Measurements from ENCODE around the gene ARVCF. TPM values are rescaled to one million over a fixed set of nuclear protein-coding genes. Genes with fewer than 3 reads are reported as not detected.
A peak's percentile ranks its signal among the peaks of the same experiment; 100 is the strongest.
"Not testable (repeated sequence)": the region's sequence is repeated elsewhere in the genome, so short reads cannot be mapped to it uniquely, and the experiment has no call there.

Gene ARVCF
- total RNA-seq, 1 donor from 2014 or later: 101 TPM

- TF ChIP-seq, protein P1, sequence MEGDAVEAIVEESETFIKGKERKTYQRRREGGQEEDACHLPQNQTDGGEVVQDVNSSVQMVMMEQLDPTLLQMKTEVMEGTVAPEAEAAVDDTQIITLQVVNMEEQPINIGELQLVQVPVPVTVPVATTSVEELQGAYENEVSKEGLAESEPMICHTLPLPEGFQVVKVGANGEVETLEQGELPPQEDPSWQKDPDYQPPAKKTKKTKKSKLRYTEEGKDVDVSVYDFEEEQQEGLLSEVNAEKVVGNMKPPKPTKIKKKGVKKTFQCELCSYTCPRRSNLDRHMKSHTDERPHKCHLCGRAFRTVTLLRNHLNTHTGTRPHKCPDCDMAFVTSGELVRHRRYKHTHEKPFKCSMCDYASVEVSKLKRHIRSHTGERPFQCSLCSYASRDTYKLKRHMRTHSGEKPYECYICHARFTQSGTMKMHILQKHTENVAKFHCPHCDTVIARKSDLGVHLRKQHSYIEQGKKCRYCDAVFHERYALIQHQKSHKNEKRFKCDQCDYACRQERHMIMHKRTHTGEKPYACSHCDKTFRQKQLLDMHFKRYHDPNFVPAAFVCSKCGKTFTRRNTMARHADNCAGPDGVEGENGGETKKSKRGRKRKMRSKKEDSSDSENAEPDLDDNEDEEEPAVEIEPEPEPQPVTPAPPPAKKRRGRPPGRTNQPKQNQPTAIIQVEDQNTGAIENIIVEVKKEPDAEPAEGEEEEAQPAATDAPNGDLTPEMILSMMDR (IDR thresholded peaks at IDR 0.05; ENCODE audit: unreplicated experiment): no peak
- H3K27ac Mint-ChIP-seq: no peak overlapping the region
- no peaks in the 10 kb centered on the region for H3K36me3 Mint-ChIP-seq (ENCODE audit: insufficient read depth)
- no peak for DNase-seq (ENCODE audit: low spot score, unreplicated experiment)
- H3K4me1 Mint-ChIP-seq (ENCODE audit: low read depth): no peaks in the 10 kb centered on the region
- no peaks in the 10 kb centered on the region for H3K9me3 Mint-ChIP-seq (ENCODE audit: low read depth)
- no peaks in the 10 kb centered on the region for H3K27me3 Mint-ChIP-seq
- no peak overlapping the region for H3K4me3 Mint-ChIP-seq (ENCODE audit: low read depth)
Measured at GRCh38 chr22:19928207-19928606, 88.4 kb downstream of the ARVCF start.

GRCh38 chr22:19927696-19928095 is 88.9 kb downstream of the ARVCF start:
- H3K36me3 Mint-ChIP-seq (ENCODE audit: insufficient read depth): no peaks in the 10 kb centered on the region
- H3K4me1 Mint-ChIP-seq (ENCODE audit: low read depth): no peaks in the 10 kb centered on the region
- TF ChIP-seq, protein P1 (IDR thresholded peaks at IDR 0.05; ENCODE audit: unreplicated experiment): no peak
- no peak overlapping the region for H3K4me3 Mint-ChIP-seq (ENCODE audit: low read depth)
- H3K9me3 Mint-ChIP-seq (ENCODE audit: low read depth): no peaks in the 10 kb centered on the region
- no peak for DNase-seq (ENCODE audit: low spot score, unreplicated experiment)
- H3K27ac Mint-ChIP-seq: no peak overlapping the region
- H3K27me3 Mint-ChIP-seq: no peaks in the 10 kb centered on the region

DNA sequence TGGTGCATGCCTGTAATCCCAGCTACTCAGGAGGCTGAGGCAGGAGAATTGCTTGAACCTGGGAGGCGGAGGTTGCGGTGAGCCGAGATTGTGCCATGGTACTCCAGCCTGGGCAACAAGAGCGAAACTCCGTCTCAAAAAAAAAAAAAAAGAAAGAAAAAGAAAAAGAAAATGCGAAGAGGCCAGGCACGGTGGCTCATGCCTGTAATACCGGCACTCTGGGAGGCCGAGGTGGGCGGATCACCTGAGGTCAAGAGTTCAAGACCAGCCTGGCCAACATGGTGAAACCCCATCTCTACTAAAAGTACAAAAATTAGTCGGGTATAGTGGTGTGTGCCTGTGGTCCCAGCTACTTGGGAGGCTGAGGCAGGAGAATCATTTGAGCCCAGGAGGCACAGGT is 90.6 kb downstream of the ARVCF start:
- H3K4me1 Mint-ChIP-seq (ENCODE audit: low read depth); H3K4me3 Mint-ChIP-seq (ENCODE audit: low read depth); H3K9me3 Mint-ChIP-seq (ENCODE audit: low read depth); DNase-seq (ENCODE audit: low spot score, unreplicated experiment); H3K36me3 Mint-ChIP-seq (ENCODE audit: insufficient read depth); H3K27ac Mint-ChIP-seq; H3K27me3 Mint-ChIP-seq: not testable (repeated sequence)

- TF ChIP-seq, protein P1 (IDR thresholded peaks at IDR 0.05; ENCODE audit: unreplicated experiment): no peak
- DNase-seq (ENCODE audit: low spot score, unreplicated experiment): no peak
- Mint-ChIP-seq H3K4me3 (ENCODE audit: low read depth) (no peak overlapping the region), H3K27me3 (peaks cover 3% of the 10 kb centered on the region), H3K27ac (no peak overlapping the region), H3K4me1 (ENCODE audit: low read depth) (no peaks in the 10 kb centered on the region), H3K36me3 (ENCODE audit: insufficient read depth) (no peaks in the 10 kb centered on the region), H3K9me3 (ENCODE audit: low read depth) (no peaks in the 10 kb centered on the region)
Measured at GRCh38 chr22:19923914-19924513, 92.6 kb downstream of the ARVCF start.

GRCh38 chr22:19921544-19922081 is 95.0 kb downstream of the ARVCF start:
- Mint-ChIP-seq H3K27ac (no peak overlapping the region), H3K4me3 (ENCODE audit: low read depth) (no peak overlapping the region), H3K4me1 (ENCODE audit: low read depth) (no peaks in the 10 kb centered on the region), H3K27me3 (peaks cover 6% of the 10 kb centered on the region), H3K36me3 (ENCODE audit: insufficient read depth) (no peaks in the 10 kb centered on the region), H3K9me3 (ENCODE audit: low read depth) (no peaks in the 10 kb centered on the region)
- no peak for DNase-seq (ENCODE audit: low spot score, unreplicated experiment)
- TF ChIP-seq, protein P1 (IDR thresholded peaks at IDR 0.05; ENCODE audit: unreplicated experiment): no peak

Small RNA genes within 50 kb of the gene (microRNA-seq; reads per million reads assigned to microRNA genes)
- 666 reads per million, percentile 75 among the genes with 10 or more reads in this experiment for gene MIR185 (ENCODE audit: borderline number of aligned reads, unreplicated experiment)
- gene MIR4761 (ENCODE audit: borderline number of aligned reads, unreplicated experiment): not detected

Other genes with a start within 250 kb of the ARVCF start
- gene GNB1L, start 161.9 kb downstream of the ARVCF start, total RNA-seq: 9.0 and 9.9 TPM in 2 replicates
- 27.2 and 27.4 TPM in 2 replicates for gene RTL10, start 161.9 kb downstream of the ARVCF start, total RNA-seq
- gene COMT, start 75.1 kb downstream of the ARVCF start, total RNA-seq: 48.7 and 58.2 TPM in 2 replicates
- 14.0 and 14.3 TPM in 2 replicates for gene TXNRD2, start 75.0 kb downstream of the ARVCF start, total RNA-seq
- gene TANGO2, start 4.3 kb upstream of the ARVCF start, total RNA-seq: 19.9 and 21.8 TPM in 2 replicates
- gene DGCR8, start 63.4 kb upstream of the ARVCF start, total RNA-seq: 75.8 and 79.8 TPM in 2 replicates
- 217 and 219 TPM in 2 replicates for gene RANBP1, start 99.3 kb upstream of the ARVCF start, total RNA-seq
- gene TRMT2A, start 100.4 kb upstream of the ARVCF start, total RNA-seq: 78.5 and 86.5 TPM in 2 replicates
- gene ZDHHC8, start 115.0 kb upstream of the ARVCF start, total RNA-seq: 82.1 and 83.5 TPM in 2 replicates
- 3.3 and 4.0 TPM in 2 replicates for gene CCDC188, start 134.2 kb upstream of the ARVCF start, total RNA-seq